Ascending aorta (tissue), 2 donors: ENCODE data around the gene CYS1. TPM values are rescaled to one million over a fixed set of nuclear protein-coding genes. Genes with fewer than 3 reads are reported as not detected.
"Not testable (repeated sequence)": the region's sequence is repeated elsewhere in the genome, so short reads cannot be mapped to it uniquely, and the experiment has no call there.

Experiments
- DNase-seq, 2 donors: peaks; one replicate each; pipeline ENCODE4 v3.0.0-alpha.2; 2019; ENCODE audit warnings: low spot score in 2 of 2
- H3K27ac ChIP-seq, 2 donors: fragments of 200-600 bp; sonication (generic); one replicate each; pipeline ENCODE4 v1.5.1; 2016 to 2017; ENCODE audit warnings: mild to moderate bottlenecking in 1 of 2
- H3K27me3 ChIP-seq: fragments of 200-600 bp; sonication (generic); one replicate; pipeline ENCODE4 v1.5.1; 2017
- H3K36me3 ChIP-seq, 2 donors: fragments of 200-600 bp; sonication (generic); one replicate each; pipeline ENCODE4 v1.5.1; 2016
- H3K4me1 ChIP-seq, 2 donors: fragments of 200-600 bp; sonication (generic); one replicate each; pipeline ENCODE4 v1.5.1; 2016 to 2017; ENCODE audit warnings: mild to moderate bottlenecking in 1 of 2
- H3K4me3 ChIP-seq, 2 donors: fragments of 200-600 bp; sonication (generic); one replicate each; pipeline ENCODE4 v1.5.1; 2016 to 2017; ENCODE audit warnings: mild to moderate bottlenecking in 1 of 2
- H3K9me3 ChIP-seq, 2 donors: fragments of 200-600 bp; sonication (generic); one replicate each; pipeline ENCODE4 v1.5.1; 2016
- intact Hi-C: fragments of 100-400 bp; cut with DNase I; formaldehyde crosslinking; loops from one replicate; pipeline ENCODE4 v1.15.1; 2023
- total RNA-seq: library from RNA; depleted of rRNA; stranded (reverse); fragments of >200 nt; gene quantifications from one replicate; pipeline ENCODE4 v1.1.0, GENCODE V29; 2016
- TF ChIP-seq, protein P1 (sequence below), 3 experiments: fragments of 200-600 bp in 2 of 3; fragments of 450-650 bp in 1 of 3; sonication (generic) in 2 of 3; IDR thresholded peaks; one replicate each; pipeline ENCODE4 v1.5.1; 2016 to 2019; ENCODE audit warnings: antibody characterized with exemption in 3 of 3, mild to moderate bottlenecking in 1 of 3, moderate library complexity in 1 of 3

CYS1 gene
- total RNA-seq, 1 donor from 2014 or later: 13.8 TPM

DNA sequence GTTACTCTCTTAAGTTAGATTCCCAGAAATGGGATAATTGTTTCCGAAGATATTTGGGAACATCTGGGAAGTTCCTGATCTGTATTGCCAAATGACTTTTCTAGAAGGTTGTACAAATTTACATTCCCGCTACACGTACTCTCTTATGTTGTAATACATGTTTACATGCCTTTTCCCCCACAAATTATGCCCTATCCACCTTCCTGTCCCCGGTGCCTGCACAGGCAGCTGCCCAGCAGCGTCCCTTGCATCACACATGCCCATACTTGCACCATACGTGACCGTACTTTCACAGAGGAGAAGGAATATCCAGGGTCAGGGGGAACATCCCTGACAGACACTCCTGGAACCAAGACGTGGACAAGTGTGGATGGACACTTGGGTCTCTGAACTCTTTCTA, 61.0 kb downstream of the CYS1 start:
- H3K36me3 ChIP-seq: no peaks in the 10 kb centered on the region
- intact Hi-C loops: no loop called here
- no peaks in the 10 kb centered on the region for H3K4me1 ChIP-seq
- H3K4me3 ChIP-seq: no peak overlapping the region
- H3K27me3 ChIP-seq: no peaks in the 10 kb centered on the region
- peaks cover 0 to 12% of the 10 kb centered on the region in 2 donors for H3K9me3 ChIP-seq
- TF ChIP-seq, protein P1, sequence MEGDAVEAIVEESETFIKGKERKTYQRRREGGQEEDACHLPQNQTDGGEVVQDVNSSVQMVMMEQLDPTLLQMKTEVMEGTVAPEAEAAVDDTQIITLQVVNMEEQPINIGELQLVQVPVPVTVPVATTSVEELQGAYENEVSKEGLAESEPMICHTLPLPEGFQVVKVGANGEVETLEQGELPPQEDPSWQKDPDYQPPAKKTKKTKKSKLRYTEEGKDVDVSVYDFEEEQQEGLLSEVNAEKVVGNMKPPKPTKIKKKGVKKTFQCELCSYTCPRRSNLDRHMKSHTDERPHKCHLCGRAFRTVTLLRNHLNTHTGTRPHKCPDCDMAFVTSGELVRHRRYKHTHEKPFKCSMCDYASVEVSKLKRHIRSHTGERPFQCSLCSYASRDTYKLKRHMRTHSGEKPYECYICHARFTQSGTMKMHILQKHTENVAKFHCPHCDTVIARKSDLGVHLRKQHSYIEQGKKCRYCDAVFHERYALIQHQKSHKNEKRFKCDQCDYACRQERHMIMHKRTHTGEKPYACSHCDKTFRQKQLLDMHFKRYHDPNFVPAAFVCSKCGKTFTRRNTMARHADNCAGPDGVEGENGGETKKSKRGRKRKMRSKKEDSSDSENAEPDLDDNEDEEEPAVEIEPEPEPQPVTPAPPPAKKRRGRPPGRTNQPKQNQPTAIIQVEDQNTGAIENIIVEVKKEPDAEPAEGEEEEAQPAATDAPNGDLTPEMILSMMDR (IDR thresholded peaks at IDR 0.05): no peak
- no peak for DNase-seq
- H3K27ac ChIP-seq: no peak overlapping the region

DNA sequence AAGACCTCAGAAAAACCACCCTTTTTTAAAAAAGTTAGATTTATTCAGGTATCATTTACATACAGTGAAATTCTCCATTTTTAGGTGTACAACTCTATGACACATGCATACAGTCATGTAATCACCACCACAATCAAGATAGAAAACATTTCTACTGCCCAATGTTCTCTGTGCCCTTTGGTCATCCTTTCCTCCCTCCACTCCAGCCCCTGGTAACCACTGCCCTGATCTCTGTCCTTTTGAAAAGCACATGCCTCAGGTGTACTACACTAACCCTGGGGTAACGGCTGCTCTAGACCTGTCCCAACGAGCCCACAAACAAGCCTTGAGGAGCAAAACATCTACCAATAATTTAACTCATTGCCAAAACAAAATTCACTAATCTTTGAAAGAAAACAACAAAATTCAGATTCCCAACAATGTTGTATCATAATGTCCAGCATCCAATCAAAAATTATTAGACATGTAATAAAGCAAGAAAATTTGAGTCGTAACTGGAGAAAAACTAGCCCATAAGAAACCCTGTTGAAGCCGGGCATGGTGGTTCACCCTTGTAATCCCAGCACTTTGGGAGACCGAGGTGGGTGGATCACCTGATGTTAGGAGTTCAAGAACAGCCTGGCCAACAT, 62.8 kb downstream of the CYS1 start:
- no peak overlapping the region for H3K4me3 ChIP-seq
- DNase-seq: no peak
- H3K4me1 ChIP-seq: no peaks in the 10 kb centered on the region
- H3K27ac ChIP-seq: no peak overlapping the region
- H3K9me3 ChIP-seq: peaks cover 0 to 12% of the 10 kb centered on the region in 2 donors
- intact Hi-C loops: no loop called here
- H3K36me3 ChIP-seq: no peaks in the 10 kb centered on the region
- H3K27me3 ChIP-seq: no peaks in the 10 kb centered on the region
- TF ChIP-seq, protein P1 (IDR thresholded peaks at IDR 0.05): no peak

DNA sequence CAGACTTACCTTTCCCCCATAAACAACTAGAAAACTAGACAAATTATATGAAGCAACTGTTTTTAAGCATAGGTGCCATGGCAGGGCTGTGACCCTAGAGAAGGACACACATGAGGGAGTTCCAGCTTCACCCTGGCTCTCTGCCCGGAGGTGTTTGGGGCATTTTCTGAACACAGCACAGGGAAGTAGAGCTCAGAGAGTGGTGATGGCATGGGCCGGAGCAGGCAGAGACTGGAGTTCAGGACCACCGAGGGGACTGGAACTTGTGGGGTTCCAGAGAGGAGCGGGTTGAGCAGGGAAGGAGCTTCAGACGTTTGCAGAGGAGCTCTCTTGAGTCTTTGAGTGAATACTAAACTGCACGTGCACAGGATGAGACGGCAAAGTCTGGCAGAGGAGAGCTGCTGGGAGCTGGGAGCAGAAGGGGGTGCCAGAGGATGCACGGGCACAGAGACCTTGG, 63.4 kb downstream of the CYS1 start:
- Histone ChIP-seq H3K36me3 (no peaks in the 10 kb centered on the region), H3K27me3 (no peaks in the 10 kb centered on the region), H3K4me3 (no peak overlapping the region), H3K9me3 (peaks cover 0 to 12% of the 10 kb centered on the region in 2 donors), H3K4me1 (no peaks in the 10 kb centered on the region), H3K27ac (no peak overlapping the region)
- TF ChIP-seq, protein P1 (IDR thresholded peaks at IDR 0.05): no peak
- intact Hi-C loops: no loop called here
- DNase-seq: no peak

DNA sequence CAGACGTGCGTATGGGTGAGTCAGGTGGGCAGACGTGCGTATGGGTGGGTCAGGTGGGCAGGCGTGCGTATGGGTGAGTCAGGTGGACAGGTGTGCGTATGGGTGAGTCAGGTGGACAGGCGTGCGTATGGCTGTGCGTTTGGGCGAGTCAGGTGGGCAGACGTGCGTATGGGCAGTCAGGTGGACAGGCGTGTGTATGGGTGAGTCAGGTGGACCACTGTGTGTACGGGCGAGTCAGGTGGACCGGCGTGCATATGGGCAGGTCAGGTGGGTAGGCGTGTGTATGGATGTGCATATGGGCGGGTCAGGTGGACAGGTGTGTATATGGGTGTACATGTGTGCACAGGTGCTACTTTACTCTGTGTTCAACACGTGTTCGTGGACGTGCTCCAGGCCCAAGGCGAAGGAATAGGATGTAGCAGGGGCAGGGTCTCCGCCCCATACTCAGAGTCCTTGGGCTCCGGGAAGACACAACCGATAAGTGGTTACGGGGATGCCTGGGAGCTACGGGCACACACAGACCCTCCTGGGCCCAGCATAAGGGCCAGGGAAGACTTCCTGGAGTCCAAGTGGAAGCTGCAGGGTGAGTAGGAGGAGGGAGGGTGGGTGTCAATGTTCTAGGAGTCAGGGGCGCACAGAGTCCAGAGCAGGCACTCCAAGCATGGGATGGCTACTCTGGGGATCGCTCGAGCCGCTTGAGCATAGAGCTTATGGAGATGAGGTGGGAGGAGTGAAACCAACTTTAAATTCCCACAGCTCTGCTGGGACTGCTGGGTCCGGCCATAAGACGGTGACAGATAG, 64.0 kb downstream of the CYS1 start:
- intact Hi-C loops: no loop called here
- H3K36me3 ChIP-seq: no peaks in the 10 kb centered on the region
- H3K27ac ChIP-seq: no peak overlapping the region
- H3K4me3 ChIP-seq: no peak overlapping the region
- DNase-seq: no peak
- peaks cover 0 to 12% of the 10 kb centered on the region in 2 donors for H3K9me3 ChIP-seq
- no peaks in the 10 kb centered on the region for H3K4me1 ChIP-seq
- TF ChIP-seq, protein P1 (IDR thresholded peaks at IDR 0.05): no peak
- H3K27me3 ChIP-seq: no peaks in the 10 kb centered on the region

DNA sequence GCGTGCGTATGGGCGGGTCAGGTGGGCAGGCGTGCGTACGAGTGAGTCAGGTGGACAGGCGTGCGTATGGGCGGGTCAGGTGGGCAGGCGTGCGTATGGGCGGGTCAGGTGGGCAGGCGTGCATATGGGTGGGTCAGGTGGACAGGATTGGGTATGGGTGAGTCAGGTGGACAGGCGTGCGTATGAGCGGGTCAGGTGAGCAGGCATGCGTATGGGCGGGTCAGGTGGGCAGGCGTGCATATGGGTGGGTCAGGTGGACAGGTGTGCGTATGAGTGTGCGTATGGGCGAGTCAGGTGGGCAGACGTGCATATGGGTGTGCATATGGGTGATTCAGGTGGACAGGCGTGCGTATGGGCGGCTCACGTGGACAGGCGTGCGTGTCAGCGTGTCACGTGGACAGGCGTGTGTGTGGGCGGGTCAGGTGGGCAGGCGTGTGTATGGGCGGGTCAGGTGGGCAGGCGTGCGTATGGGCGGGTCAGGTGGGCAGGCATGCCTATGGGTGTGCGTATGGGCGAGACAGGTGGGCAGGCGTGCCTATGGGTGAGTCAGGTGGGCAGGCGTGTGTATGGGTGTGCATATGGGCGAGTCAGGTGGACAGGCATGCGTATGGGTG, 64.7 kb downstream of the CYS1 start:
- DNase-seq, intact Hi-C loops, H3K27me3 ChIP-seq, H3K27ac ChIP-seq, H3K4me3 ChIP-seq, H3K36me3 ChIP-seq, H3K4me1 ChIP-seq: not testable (repeated sequence)
- H3K9me3 ChIP-seq: peaks cover 0 to 12% of the 10 kb centered on the region in 2 donors
